ENCODE measurements around the gene ADGRE2.

DNA sequence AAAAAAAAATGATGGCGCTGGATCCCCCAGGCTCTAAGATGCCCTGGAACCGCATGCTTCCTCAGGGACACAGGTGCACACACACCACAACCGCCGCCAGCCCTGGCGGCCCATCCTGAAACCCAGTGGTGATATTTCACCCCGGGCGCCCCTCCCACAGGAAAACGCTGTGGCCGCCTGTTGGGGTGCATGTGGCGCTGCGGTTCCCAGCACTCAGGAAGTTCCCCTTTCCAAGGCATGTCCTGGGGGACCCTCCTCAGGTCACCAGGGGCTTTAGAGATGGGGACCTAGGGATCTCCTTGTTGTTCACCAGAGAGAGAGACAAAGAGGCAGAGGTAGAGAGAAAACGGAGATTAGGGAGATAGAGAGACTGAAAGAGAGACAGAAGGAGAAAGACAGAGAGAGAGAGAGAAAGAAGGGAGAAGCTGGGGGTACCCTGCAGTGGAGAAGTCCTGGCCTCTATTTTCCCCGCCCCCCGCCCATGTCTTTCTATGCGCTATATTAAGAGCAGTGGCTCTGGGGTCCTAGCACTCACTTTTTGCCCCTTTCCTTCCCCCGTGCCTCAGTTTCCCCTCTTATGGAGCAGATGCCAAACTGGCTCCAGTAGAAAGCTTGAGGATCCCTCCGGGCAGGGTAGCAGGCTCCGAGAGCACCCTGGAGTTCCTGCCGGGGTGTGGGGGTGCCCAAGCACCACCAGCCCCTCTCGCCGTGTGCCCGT lies 2.3 kb downstream of the ADGRE2 start:
- TF ChIP-seq, protein P1, sequence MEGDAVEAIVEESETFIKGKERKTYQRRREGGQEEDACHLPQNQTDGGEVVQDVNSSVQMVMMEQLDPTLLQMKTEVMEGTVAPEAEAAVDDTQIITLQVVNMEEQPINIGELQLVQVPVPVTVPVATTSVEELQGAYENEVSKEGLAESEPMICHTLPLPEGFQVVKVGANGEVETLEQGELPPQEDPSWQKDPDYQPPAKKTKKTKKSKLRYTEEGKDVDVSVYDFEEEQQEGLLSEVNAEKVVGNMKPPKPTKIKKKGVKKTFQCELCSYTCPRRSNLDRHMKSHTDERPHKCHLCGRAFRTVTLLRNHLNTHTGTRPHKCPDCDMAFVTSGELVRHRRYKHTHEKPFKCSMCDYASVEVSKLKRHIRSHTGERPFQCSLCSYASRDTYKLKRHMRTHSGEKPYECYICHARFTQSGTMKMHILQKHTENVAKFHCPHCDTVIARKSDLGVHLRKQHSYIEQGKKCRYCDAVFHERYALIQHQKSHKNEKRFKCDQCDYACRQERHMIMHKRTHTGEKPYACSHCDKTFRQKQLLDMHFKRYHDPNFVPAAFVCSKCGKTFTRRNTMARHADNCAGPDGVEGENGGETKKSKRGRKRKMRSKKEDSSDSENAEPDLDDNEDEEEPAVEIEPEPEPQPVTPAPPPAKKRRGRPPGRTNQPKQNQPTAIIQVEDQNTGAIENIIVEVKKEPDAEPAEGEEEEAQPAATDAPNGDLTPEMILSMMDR (IDR thresholded peaks at IDR 0.05; ENCODE audit: extremely low read depth in 1 of 2, insufficient read depth in 1 of 2, low read depth in 1 of 2, low read length in 2 of 2), result no peak
- TF ChIP-seq, protein P2, sequence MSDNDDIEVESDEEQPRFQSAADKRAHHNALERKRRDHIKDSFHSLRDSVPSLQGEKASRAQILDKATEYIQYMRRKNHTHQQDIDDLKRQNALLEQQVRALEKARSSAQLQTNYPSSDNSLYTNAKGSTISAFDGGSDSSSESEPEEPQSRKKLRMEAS (IDR thresholded peaks at IDR 0.05; ENCODE audit: insufficient read depth, insufficient read length), result no peak

Data from endothelial cell of umbilical vein (primary cell).